HG03159 (cell line): ENCODE results near the gene ATRN.
"Not testable (repeated sequence)": the region's sequence is repeated elsewhere in the genome, so short reads cannot be mapped to it uniquely, and the experiment has no call there.

ENCODE experiments used
- ATAC-seq: cut with Tn5 transposase; IDR thresholded peaks from one replicate; pipeline ENCODE4 v1.9.1; 2021; ENCODE audit warnings: mild to moderate bottlenecking, moderate library complexity; ENCODE audit not compliant: unreplicated experiment

The ATRN gene

GRCh38 chr20:3465301-3465700, 5.5 kb upstream of the ATRN start:
- no peak for ATAC-seq

GRCh38 chr20:3470208-3470626, 601 bp upstream of the ATRN start:
- ATAC-seq: no peak

- ATAC-seq: peak; percentile 26
These were observed 691 bp downstream of the ATRN start for GRCh38 chr20:3471397-3472021.

GRCh38 chr20:3472105-3472504, 1.3 kb downstream of the ATRN start:
- ATAC-seq: no peak

GRCh38 chr20:3473324-3473723, 2.5 kb downstream of the ATRN start:
- ATAC-seq: no peak

GRCh38 chr20:3473944-3474343, 3.1 kb downstream of the ATRN start:
- ATAC-seq: no peak

- ATAC-seq: not testable (repeated sequence)
These were observed 6.4 kb downstream of the ATRN start for GRCh38 chr20:3477003-3477860.

- no peak for ATAC-seq
These were observed 7.2 kb downstream of the ATRN start for GRCh38 chr20:3477861-3478544.

- ATAC-seq: no peak
These were observed 8.2 kb downstream of the ATRN start for GRCh38 chr20:3479025-3479424.

GRCh38 chr20:3479759-3480615, 9.2 kb downstream of the ATRN start:
- ATAC-seq: no peak

- no peak for ATAC-seq
These were observed 12.5 kb downstream of the ATRN start for GRCh38 chr20:3483309-3483708.

- no peak for ATAC-seq
These were observed 13.0 kb downstream of the ATRN start for GRCh38 chr20:3483784-3484183.

GRCh38 chr20:3485913-3486312, 15.1 kb downstream of the ATRN start:
- ATAC-seq: no peak

- no peak for ATAC-seq
These were observed 16.0 kb downstream of the ATRN start for GRCh38 chr20:3486850-3487249.

GRCh38 chr20:3492669-3493068, 21.9 kb downstream of the ATRN start:
- no peak for ATAC-seq

- no peak for ATAC-seq
These were observed 23.4 kb downstream of the ATRN start for GRCh38 chr20:3494218-3494617.

GRCh38 chr20:3502878-3503277, 32.1 kb downstream of the ATRN start:
- ATAC-seq: no peak

GRCh38 chr20:3505148-3505547, 34.3 kb downstream of the ATRN start:
- ATAC-seq: no peak

- no peak for ATAC-seq
These were observed 38.2 kb downstream of the ATRN start for GRCh38 chr20:3509064-3509463.

- no peak for ATAC-seq
These were observed 39.3 kb downstream of the ATRN start for GRCh38 chr20:3510110-3510509.

GRCh38 chr20:3512239-3512638, 41.4 kb downstream of the ATRN start:
- not testable (repeated sequence) for ATAC-seq
